ENCODE data around the gene ATP8B1. TPM values are rescaled to one million over a fixed set of nuclear protein-coding genes. Genes with fewer than 3 reads are reported as not detected.

ATP8B1 gene
- total and polyA plus RNA-seq, 2 of the 8 experiments (the other 6 are each of a cell fraction or from before 2014, with no cell fraction given): 1.1 to 4.6 TPM

DNA sequence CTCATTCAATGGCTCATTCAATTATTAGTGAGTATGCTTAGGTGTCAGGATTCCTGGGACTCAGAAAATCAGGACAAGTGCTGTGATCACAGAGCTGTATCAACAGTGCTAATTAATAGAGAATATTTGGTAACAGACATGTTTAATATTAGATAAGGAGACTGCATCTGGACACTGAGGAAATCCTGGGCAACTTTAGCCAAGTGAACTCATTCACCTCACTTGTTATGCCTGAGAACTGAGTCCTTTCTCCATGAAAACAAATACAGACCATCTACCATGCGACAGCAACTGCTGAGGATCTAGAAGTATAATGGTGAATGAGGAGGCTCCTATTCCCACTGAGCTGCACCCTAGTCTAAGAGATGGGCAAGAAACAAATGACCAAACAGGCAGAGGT is 23.1 kb upstream of the ATP8B1 start:
- Histone ChIP-seq H3K56ac (replicated peaks; ENCODE audit: insufficient read length, low read depth, low read length) (no peak overlapping the region), H3K23me2 (ENCODE audit: low read depth, low read length) (no peaks in the 10 kb centered on the region), H2BK5ac (ENCODE audit: low read depth, low read length) (no peak overlapping the region), H3K4me3 (ENCODE audit: extremely low read depth in 1 of 4, insufficient read depth in 2 of 4, low read depth in 3 of 4, low read length in 4 of 4) (no peak overlapping the region), H2BK120ac (replicated peaks; ENCODE audit: low read depth, low read length) (no peak overlapping the region), H3K9ac (replicated peaks in 1 of 4; ENCODE audit: extremely low read depth in 1 of 4, low read depth in 3 of 4, low read length in 3 of 4) (no peak overlapping the region), H2AFZ (ENCODE audit: low read length) (0 out of 2 replicates have a peak overlapping the region, but pooled peaks have one; percentile 44), H3K4me1 (replicated peaks in 1 of 4; ENCODE audit: control insufficient read depth in 3 of 4, insufficient read depth in 4 of 4, low read length in 3 of 4) (no peaks in the 10 kb centered on the region), H3K79me2 (ENCODE audit: control insufficient read depth in 1 of 2, insufficient read depth in 2 of 2, low read length in 2 of 2) (no peaks in the 10 kb centered on the region), H3K18ac (ENCODE audit: extremely low read depth, low read length) (no peak overlapping the region), H4K5ac (ENCODE audit: insufficient read length, low read depth, low read length) (no peak overlapping the region), H2BK12ac (ENCODE audit: low read depth, low read length) (no peak overlapping the region), H3K4ac (replicated peaks; ENCODE audit: insufficient read length, low read depth, low read length) (no peak overlapping the region), H2BK15ac (ENCODE audit: low read length) (no peak overlapping the region), H4K20me1 (replicated peaks in 1 of 2; ENCODE audit: control insufficient read depth in 1 of 2, insufficient read depth in 2 of 2, low read length in 2 of 2) (peaks cover 0 to 2% of the 10 kb centered on the region in 2 experiments), H3K23ac (ENCODE audit: insufficient read length) (no peak overlapping the region), H3K79me1 (ENCODE audit: low read depth, low read length) (no peaks in the 10 kb centered on the region), H2BK20ac (ENCODE audit: low read length) (no peak overlapping the region), H4K91ac (replicated peaks; ENCODE audit: insufficient read length, low read length) (no peak overlapping the region), H3K27me3 (replicated peaks in 1 of 4; ENCODE audit: control insufficient read depth in 3 of 4, extremely low read depth in 1 of 4, insufficient read depth in 3 of 4, low read length in 3 of 4) (no peaks in the 10 kb centered on the region), H2AK5ac (ENCODE audit: low read depth, low read length) (no peak overlapping the region), H3K27ac (ENCODE audit: low read depth, low read length) (no peak overlapping the region), H3K14ac (ENCODE audit: insufficient read length) (no peak overlapping the region), H3K9me3 (ENCODE audit: insufficient read depth in 2 of 2, low read depth in 1 of 2, low read length in 1 of 2) (no peaks in the 10 kb centered on the region), H4K8ac (ENCODE audit: extremely low read depth, insufficient read depth, low read length) (no peak overlapping the region), H3K4me2 (ENCODE audit: insufficient read depth in 1 of 2, low read depth in 2 of 2, low read length in 2 of 2) (no peak overlapping the region), H3K36me3 (ENCODE audit: control insufficient read depth in 2 of 4, insufficient read depth in 4 of 4, low read length in 3 of 4) (no peaks in the 10 kb centered on the region)
- ChIA-PET CTCF (ENCODE audit: partially characterized antibody) (interaction anchor here (0.7 to 1.5 kb wide), 5 partner anchors 8 to 56 kb away, joined by 3 to 4 read pairs (median 3); no protein-coding TSS in a partner anchor), POLR2A (ENCODE audit: partially characterized antibody) (interaction anchor here (0.7 kb wide), 1 partner anchor 325 kb away, joined by 3 read pairs; no protein-coding TSS in a partner anchor)
- no peak for FAIRE-seq
- no peak for DNase-seq (ENCODE audit: low read depth in 1 of 2, low spot score in 2 of 2)
- 91% methylated on average over 1 of the region's 1 CpG; no CpG with 5 or more reads in 1 of the 2 experiments for WGBS, 2 experiments (ENCODE audit: extremely low coverage in 1 of 2, insufficient coverage in 1 of 2, insufficient read length in 1 of 2, insufficient replicate concordance in 2 of 2, low coverage in 1 of 2, low lambda C conversion rate in 2 of 2, missing lambda C conversion rate in 1 of 2)
- TF ChIP-seq NRF1 (IDR thresholded peaks at IDR 0.05; ENCODE audit: low read depth, low read length): no peak
- no peak for TF ChIP-seq ATF3 (IDR thresholded peaks at IDR 0.05; ENCODE audit: insufficient read depth, low read depth, low read length)
- no peak for TF ChIP-seq HDAC6 (IDR thresholded peaks at IDR 0.05; ENCODE audit: low read depth, low read length)
- no peak for TF ChIP-seq JUND (IDR thresholded peaks at IDR 0.05; ENCODE audit: low read length)
- no peak for TF ChIP-seq HDAC2 (IDR thresholded peaks at IDR 0.05; ENCODE audit: borderline replicate concordance in 1 of 2, low read depth in 2 of 2, low read length in 2 of 2)
- no peak for TF ChIP-seq NANOG (IDR thresholded peaks at IDR 0.05; ENCODE audit: insufficient read depth, low read depth, low read length, poor library complexity, severe bottlenecking)

Data from H1 (cell line).